SIG-M5 treated with dmso at 0.1 percent for 504 hours (cell line): ENCODE results near the gene ARPC4.
A peak's percentile ranks its signal among the peaks of the same experiment; 100 is the strongest.
"Not testable (repeated sequence)": the region's sequence is repeated elsewhere in the genome, so short reads cannot be mapped to it uniquely, and the experiment has no call there.

ENCODE experiments used
- DNase-seq: peaks from one replicate; lab custom pipeline; 2025; ENCODE audit not compliant: unreplicated experiment; lab: John Stamatoyannopoulos, UW

Gene ARPC4

GRCh38 chr3:9817436-9817835 lies 24.6 kb downstream of the ARPC4 start:
- no peak for DNase-seq

DNA sequence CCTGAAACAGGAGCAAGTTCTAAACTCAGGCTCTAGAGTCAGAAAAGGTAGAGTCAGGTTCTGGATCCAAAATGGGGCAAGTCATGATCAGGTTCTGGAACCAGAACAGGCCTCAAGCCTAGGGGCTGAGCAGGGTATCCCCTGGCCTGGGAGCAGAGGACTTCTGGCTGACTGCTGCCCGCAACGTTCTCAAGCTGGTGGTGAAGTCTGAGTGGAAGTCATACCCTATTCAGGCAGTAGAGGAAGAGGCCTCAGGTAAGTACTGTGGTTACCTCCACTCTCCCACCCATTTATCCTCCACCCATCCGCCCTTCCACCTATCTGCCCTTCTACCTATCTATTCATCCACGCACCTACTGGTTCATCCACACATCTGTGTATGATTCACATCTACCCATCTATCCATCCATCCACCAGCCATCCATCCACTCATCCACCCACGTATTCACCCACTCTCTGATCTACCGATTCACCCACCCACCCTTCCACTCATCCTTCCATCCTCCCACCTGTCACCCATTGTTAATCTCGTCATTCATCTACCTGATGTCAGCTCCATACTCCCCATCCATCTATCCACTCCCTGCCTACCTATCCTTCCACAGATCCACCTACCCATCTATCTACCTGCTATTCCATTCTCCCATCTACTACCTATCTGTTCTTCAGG lies 25.9 kb downstream of the ARPC4 start:
- no peak for DNase-seq

DNA sequence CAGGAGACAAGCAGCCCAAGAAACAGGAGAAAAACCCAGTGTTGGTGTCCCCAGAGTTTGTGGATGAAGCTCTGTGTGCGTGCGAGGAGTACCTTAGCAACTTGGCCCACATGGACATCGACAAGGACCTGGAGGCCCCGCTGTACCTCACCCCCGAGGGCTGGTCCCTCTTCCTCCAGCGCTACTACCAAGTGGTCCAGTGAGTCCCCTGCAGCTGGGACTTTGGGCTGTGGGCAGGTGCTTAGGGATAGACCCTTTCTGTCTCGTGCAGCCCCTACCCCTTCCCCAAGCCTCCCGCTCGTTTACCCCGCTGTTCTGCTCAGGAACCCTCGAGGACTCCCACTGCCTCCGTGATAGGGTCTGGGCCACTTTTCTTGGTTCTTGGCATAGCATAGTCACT lies 27.7 kb downstream of the ARPC4 start:
- DNase-seq: no peak

DNA sequence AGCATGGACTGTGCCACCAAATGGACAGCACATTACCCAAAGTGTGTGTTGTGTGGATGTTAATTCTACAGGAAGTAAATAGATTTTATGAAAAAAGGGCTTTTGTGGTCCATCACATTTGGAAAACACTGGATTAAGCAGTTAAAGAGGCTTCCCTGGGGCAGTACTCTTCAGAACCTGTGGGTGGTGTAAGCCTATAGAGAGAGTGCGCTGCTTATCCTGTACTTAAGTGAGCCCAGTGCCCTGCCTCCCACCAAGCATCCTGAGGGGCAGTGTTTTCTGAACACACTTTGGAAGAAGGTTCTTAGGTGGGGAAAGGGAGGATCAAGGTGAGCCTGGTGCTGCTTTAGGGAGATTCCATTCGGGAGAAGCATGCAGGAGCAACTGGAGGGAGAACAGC lies 28.1 kb downstream of the ARPC4 start:
- DNase-seq: peak; percentile 32

DNA sequence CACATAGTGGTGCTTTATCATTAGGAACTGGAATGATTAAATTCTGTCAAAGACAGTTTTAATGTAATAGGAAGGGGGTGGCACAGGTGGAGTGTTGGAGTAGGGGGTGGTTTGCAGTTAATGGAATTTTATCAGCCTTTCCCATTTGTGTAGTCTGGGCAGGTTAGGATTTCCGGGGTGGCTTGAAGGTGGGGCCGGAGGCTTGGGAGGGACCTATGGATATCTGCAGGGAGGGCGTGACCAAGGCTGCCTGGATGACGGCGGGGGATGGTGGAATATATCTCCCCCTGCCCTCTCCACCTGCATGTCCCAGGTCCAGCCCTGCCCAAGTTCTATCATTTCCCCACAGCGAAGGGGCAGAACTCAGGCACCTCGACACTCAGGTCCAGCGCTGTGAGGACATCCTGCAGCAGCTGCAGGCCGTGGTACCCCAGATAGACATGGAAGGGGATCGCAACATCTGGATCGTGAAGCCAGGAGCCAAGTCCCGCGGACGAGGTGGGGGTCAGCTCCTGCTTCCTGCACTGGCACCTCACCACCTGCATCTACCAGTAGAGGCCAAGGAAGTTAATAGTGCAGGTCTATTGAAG lies 32.7 kb downstream of the ARPC4 start:
- no peak for DNase-seq

- DNase-seq: peak; percentile 21
Measured at GRCh38 chr3:9826815-9827573, 34.1 kb downstream of the ARPC4 start.

DNA sequence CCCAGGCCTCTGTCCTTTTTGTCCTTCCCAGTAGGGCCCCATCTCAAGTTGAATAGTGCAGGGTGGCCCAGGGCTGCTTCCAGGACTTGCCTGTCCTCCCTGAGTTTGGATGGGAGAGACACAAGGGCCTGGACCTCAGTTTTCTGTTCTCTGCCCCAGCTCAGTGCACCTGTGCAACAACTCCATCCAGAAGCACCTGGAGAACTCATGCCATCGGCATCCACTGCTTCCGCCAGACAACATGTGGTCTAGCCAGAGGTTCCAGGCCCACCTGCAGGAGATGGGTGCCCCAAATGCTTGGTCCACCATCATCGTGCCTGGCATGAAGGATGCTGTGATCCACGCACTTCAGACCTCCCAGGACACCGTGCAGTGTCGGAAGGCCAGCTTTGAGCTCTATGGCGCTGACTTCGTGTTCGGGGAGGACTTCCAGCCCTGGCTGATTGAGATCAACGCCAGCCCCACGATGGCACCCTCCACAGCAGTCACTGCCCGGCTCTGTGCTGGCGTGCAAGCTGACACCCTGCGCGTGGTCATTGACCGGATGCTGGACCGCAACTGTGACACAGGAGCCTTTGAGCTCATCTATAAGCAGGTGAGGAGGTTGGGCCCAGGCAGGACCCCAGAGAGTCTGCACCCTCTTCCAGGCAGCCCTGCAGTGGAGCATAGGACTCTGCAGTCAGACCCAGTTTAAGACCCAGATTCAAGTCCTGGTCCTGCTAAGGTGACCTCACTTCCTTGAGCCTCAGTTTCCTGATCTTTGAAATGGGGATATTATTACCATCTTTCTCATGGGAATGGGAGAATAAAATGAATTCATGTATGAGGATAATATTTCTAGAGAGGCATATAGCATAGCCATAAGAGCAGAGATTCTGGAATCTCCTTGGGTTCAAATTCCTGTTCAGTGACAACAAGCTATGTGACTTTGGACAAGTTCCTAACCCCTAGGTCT lies 36.2 kb downstream of the ARPC4 start:
- no peak for DNase-seq

DNA sequence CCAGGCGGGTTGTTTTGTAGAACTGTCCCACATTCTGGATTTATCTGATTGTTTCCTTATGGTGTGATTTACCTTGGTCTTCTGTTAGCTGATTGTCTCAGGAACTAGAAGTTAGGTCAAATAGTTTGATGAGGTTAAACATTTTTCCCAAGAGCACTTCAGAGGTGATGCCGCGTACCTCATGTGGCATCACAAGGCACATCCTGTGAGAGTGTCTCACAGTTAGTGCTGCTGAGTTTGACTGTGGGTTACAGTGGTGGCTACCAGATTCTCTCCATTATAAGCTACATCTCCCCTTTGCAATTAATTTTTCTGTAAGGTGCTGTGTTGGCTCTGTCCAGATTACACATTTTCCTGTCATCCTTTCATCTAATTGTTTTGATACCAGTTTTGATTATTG lies 38.4 kb downstream of the ARPC4 start:
- DNase-seq: no peak

DNA sequence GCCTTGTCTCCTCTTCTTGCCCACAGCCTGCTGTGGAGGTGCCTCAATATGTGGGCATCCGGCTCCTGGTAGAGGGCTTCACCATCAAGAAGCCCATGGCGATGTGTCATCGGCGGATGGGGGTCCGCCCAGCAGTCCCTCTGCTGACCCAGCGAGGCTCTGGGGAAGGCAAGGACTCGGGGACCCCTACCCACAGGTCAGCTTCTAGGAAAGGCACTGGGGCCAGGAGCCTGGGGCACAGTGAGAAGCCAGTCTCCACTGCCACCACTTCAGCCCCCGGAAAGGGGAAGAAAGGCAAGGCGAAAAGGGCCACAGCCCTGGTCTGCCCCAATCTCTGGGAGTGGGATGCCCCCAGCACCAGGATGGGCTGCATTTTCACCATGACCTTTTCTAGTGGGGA lies 40.2 kb downstream of the ARPC4 start:
- DNase-seq: no peak

GRCh38 chr3:9834520-9835380 lies 41.9 kb downstream of the ARPC4 start:
- DNase-seq: no peak

- peak; percentile 28 for DNase-seq
Measured at GRCh38 chr3:9837701-9838582, 45.1 kb downstream of the ARPC4 start.

DNA sequence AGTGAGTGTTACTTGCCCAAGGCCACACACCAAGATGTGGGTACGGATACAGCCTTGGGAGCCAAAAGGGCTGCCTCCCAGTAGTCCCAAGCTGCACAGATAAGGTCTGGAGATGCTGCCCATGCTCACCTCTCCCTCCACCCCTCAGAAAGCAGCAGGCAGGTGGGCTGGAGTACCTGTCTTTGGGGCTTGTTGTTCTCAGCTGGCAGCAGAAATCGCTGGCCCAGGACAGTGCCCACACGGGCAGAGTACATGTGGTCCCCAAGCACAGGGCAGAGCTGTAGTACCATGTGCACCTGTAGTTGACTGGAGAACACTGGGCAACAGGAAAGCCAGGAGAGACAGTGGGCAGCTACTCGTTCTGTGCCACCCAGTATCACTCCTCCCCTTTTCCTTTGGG lies 46.0 kb downstream of the ARPC4 start:
- DNase-seq: no peak

DNA sequence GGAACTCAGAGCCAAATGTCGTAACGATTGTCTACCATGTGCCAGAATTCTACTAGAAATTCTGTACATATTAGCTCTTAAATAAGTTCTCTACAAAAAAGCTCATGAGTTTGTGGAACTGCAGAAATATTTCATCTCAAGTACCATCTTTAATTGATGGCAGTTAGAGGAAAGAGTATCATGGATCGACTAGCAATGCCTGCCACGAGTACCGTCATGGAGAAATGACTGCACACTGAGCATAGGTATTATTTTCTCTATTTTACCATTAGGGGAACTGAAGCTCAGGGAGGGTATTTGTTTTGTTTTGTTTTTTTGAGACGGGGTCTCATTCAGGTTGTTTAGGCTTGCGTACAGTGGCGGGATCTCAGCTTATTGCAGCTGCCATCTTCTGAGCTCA lies 48.1 kb downstream of the ARPC4 start:
- DNase-seq: no peak

DNA sequence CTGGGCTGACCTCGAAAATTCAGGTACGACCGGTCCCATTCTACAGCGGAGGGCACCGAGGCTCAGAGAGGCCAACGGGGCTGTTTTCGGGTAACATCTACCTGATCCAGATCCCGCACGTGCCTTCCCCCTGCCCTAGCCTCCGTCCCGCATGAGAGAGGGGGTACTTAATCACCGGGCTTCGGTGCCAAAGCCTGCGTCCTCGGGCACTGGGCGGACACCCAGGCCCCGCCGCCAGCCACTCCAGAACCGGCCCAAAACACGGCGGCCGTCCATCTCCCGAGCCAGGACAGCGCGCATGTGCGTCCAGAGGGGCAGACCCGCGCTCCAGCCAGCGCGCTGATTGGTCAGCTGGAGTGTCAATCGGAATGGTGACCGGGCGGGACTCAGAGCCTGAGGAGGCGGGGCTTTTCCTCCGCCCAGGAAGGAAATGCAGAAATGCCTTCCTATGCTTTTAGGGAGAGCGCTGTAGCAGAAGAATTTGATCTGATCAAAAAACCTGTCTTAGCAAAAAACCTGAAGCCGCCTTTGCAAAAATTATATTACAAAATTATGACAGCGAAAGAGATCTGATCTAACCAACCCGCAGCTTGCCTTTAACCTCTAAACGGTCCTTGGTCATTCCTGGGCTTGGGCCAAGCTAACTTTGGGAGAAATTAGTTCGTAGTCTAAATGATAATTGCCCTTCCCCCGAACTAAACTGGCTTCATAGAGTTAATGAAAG lies 51.0 kb downstream of the ARPC4 start, which contains the start of gene RPUSD3:
Gene RPUSD3 (minus strand): TSS at position 294 of the 724 bp plus-strand sequence. CDS start 18 bp downstream, at position 276.
- DNase-seq: peak; percentile 90

DNA sequence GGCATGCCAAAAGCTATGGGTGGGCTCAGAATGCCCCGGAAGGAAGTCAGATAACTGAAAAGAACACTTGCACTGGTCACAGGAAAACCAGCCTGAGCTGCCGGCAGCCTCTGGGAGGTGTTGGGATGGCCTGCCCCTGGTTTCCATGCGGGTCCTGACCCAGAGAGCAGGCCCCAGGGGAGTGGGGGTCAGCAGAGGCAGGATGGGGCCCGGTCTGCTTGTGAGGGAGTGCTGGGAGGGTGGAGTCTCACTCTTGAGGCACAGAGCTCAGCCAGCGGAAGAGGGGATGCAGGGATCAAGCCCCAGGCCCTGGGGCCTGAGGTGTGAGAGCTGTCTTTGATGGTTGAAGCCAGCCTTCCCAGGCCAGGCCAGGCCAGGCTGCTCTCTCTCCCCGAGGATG lies 53.3 kb downstream of the ARPC4 start:
- no peak for DNase-seq

DNA sequence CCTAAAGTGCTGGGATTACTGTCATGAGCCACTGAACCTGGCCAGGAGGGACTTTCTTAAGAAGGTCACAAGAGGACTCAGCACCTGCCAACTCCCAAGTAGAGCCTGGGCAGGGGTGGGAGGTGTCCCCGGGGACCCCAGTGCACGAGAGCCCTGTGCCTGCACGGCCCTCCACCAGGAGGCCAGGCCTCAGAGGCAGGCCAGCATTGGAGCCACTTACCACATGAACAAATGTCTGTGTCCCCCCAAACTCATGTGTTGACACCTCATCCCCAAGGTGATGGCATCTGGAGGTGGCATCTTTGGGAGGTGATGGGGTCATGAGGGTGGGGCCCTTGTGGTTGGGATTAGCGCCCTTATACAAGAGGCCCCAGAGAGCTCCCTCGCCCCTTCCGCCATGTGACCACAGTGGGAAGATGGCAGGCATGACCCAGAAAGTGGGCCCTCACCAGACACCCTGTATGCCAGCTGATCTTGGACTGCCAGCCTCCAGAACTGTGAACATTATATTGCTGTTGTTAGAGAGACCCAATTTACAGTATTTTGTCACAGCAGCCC lies 54.1 kb downstream of the ARPC4 start:
- DNase-seq: no peak

DNA sequence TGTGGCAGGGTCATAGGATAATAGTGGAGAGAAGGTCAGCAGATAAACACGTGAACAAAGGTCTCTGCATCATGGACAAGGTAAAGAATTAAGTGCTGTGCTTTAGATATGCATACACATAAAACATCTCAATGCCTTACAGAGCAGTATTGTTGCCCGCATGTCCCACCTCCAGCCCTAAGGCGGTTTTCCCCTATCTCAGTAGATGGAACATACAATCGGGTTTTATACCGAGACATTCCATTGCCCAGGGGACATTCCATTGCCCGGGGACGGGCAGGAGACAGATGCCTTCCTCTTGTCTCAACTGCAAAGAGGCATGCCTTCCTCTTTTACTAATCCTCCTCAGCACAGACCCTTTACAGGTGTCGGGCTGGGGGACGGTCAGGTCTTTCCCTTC lies 55.0 kb downstream of the ARPC4 start:
- DNase-seq: not testable (repeated sequence)

DNA sequence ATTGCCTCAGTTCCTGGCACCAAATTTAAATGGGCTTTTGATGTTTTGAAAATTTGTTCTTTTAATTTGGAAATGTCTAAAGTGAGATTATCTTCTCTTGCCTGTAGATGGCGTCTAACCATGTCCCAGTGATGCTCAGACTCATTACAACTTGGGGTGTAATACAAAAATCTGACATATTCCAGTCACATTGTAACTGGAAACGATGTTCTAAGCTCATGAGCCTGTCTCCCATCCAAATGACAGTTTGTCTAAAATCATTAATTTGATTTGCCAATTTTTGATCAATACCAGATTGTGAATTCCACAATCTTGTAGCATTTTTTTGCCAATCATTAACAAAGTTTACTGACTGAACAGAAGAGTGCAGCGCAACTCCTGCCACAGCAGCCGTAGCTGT lies 56.0 kb downstream of the ARPC4 start:
- peak; percentile 56 for DNase-seq
